ENCODE measurements around the gene C6orf52. TPM values are rescaled to one million over a fixed set of nuclear protein-coding genes. Genes with fewer than 3 reads are reported as not detected.

Gene C6orf52
- total and polyA plus RNA-seq, 2 of the 13 experiments (the other 11 are each of a cell fraction or from before 2014, with no cell fraction given): 0.50 to 0.53 TPM

- TF ChIP-seq AHDC1 (CRISPR knock-in tag; IDR thresholded peaks at IDR 0.05; ENCODE audit: borderline replicate concordance) (no peak), TSC22D2 (CRISPR knock-in tag; IDR thresholded peaks at IDR 0.05; ENCODE audit: borderline replicate concordance) (peak; percentile 71; the same call in 1 of the 2 replicates), MAFG (CRISPR knock-in tag; IDR thresholded peaks at IDR 0.05) (no peak), GMEB1 (CRISPR knock-in tag; IDR thresholded peaks at IDR 0.05; ENCODE audit: borderline replicate concordance) (peak; percentile 84), TOE1 (CRISPR knock-in tag; IDR thresholded peaks at IDR 0.05) (peak; percentile 83; the same call in 1 of the 2 replicates), JUND (CRISPR knock-in tag; IDR thresholded peaks at IDR 0.05) (0 out of 2 replicates have a peak, but pooled peaks have one; percentile 10), POLR2G (IDR thresholded peaks at IDR 0.05; ENCODE audit: low read depth, low read length) (peak; percentile 98), ZNF20 (CRISPR knock-in tag; IDR thresholded peaks at IDR 0.05) (no peak), HMGXB4 (CRISPR knock-in tag; IDR thresholded peaks at IDR 0.05; ENCODE audit: borderline replicate concordance in 1 of 2, low read depth in 1 of 2) (peak; percentile 54 to 71; a peak in 3 of 4 replicates), BCL3 (CRISPR knock-in tag; IDR thresholded peaks at IDR 0.05) (no peak), TARDBP (CRISPR knock-in tag; IDR thresholded peaks at IDR 0.05) (peak; percentile 90), TFDP1 (CRISPR knock-in tag; IDR thresholded peaks at IDR 0.05; ENCODE audit: borderline replicate concordance) (peak; percentile 70; the same call in 1 of the 2 replicates), SYNCRIP (IDR thresholded peaks at IDR 0.05; ENCODE audit: insufficient read depth, low read depth, low read length) (no peak)
These were observed at the start of gene C6orf52, which contains the start of gene PAK1IP1 (continued) for GRCh38 chr6:10694302-10695085.
